Glutamatergic neuron (in vitro differentiated cells): ENCODE results near the gene TRIM60. TPM values are rescaled to one million over a fixed set of nuclear protein-coding genes. Genes with fewer than 3 reads are reported as not detected.
A peak's percentile ranks its signal among the peaks of the same experiment; 100 is the strongest.

Experiments
- DNase-seq: peaks from one replicate; pipeline ENCODE4 v3.0.0; 2022
- H3K27ac Mint-ChIP-seq: one replicate; pipeline ENCODE4 v1.8.0; 2020; ENCODE audit warnings: mild to moderate bottlenecking, mixed read lengths, inconsistent platforms; ENCODE audit not compliant: unreplicated experiment
- H3K27me3 Mint-ChIP-seq: one replicate; pipeline ENCODE4 v1.8.0; 2020; ENCODE audit warnings: mild to moderate bottlenecking, moderate library complexity, mixed read lengths, inconsistent platforms; ENCODE audit not compliant: unreplicated experiment
- H3K36me3 Mint-ChIP-seq: one replicate; pipeline ENCODE4 v1.8.0; 2020; ENCODE audit warnings: mild to moderate bottlenecking, mixed read lengths, inconsistent platforms; ENCODE audit not compliant: unreplicated experiment
- H3K4me1 Mint-ChIP-seq: one replicate; pipeline ENCODE4 v1.8.0; 2020; ENCODE audit warnings: mild to moderate bottlenecking, low read depth, mixed read lengths, inconsistent platforms; ENCODE audit not compliant: unreplicated experiment
- H3K4me3 Mint-ChIP-seq: one replicate; pipeline ENCODE4 v1.8.0; 2020; ENCODE audit warnings: mild to moderate bottlenecking, mixed read lengths, inconsistent platforms; ENCODE audit not compliant: unreplicated experiment
- H3K9me3 Mint-ChIP-seq: one replicate; pipeline ENCODE4 v1.8.0; 2020; ENCODE audit warnings: mild to moderate bottlenecking, moderate library complexity, mixed read lengths, inconsistent platforms; ENCODE audit not compliant: unreplicated experiment
- CTCF ChIP-seq: fragments of 200-600 bp; sonication (generic); IDR thresholded peaks from one replicate; pipeline ENCODE4 v1.5.0; 2021; ENCODE audit not compliant: partially characterized antibody, unreplicated experiment
- total RNA-seq: library from RNA; stranded (reverse); fragmentation: NEBNext Ultra II Directional; extraction: Animal tissue kit (Norgen Biotek cat#: 25700); gene quantifications from one replicate; pipeline ENCODE4 v1.2.1, GENCODE V29; 2021; ENCODE audit not compliant: unreplicated experiment

TRIM60 gene
- total RNA-seq, 1 donor from 2014 or later = not detected

GRCh38 chr4:165005352-165005925 lies 26.4 kb upstream of the TRIM60 start:
- H3K4me1 Mint-ChIP-seq = peaks cover 16% of the 10 kb centered on the region
- H3K4me3 Mint-ChIP-seq = no peak overlapping the region
- no peak for DNase-seq
- H3K27ac Mint-ChIP-seq = no peak overlapping the region
- no peaks in the 10 kb centered on the region for H3K36me3 Mint-ChIP-seq
- peaks cover 2% of the 10 kb centered on the region for H3K9me3 Mint-ChIP-seq
- TF ChIP-seq CTCF = no peak
- peaks cover 3% of the 10 kb centered on the region for H3K27me3 Mint-ChIP-seq

- peaks cover 24% of the 10 kb centered on the region for H3K4me1 Mint-ChIP-seq
- H3K9me3 Mint-ChIP-seq = peaks cover 6% of the 10 kb centered on the region
- no peak for DNase-seq
- no peak for TF ChIP-seq CTCF
- H3K27ac Mint-ChIP-seq = no peak overlapping the region
- H3K27me3 Mint-ChIP-seq = peaks cover 6% of the 10 kb centered on the region
- no peak overlapping the region for H3K4me3 Mint-ChIP-seq
- H3K36me3 Mint-ChIP-seq = no peaks in the 10 kb centered on the region
These were observed 25.3 kb upstream of the TRIM60 start for GRCh38 chr4:165006456-165006855.

- Mint-ChIP-seq H3K27me3 (peaks cover 7% of the 10 kb centered on the region), H3K9me3 (peaks cover 7% of the 10 kb centered on the region), H3K36me3 (no peaks in the 10 kb centered on the region), H3K4me3 (no peak overlapping the region), H3K27ac (peak overlapping the region; percentile 72), H3K4me1 (peaks cover 23% of the 10 kb centered on the region)
- TF ChIP-seq CTCF = no peak
- no peak for DNase-seq
These were observed 24.9 kb upstream of the TRIM60 start for GRCh38 chr4:165006886-165007285.

- Mint-ChIP-seq H3K36me3 (no peaks in the 10 kb centered on the region), H3K27ac (no peak overlapping the region)
- no peak for DNase-seq
These were observed 22.1 kb upstream of the TRIM60 start for GRCh38 chr4:165009493-165010227.

More at GRCh38 chr4:165009493-165010227, 22.1 kb upstream of the TRIM60 start:
- Mint-ChIP-seq H3K4me3 (no peak overlapping the region), H3K9me3 (peaks cover 7% of the 10 kb centered on the region), H3K4me1 (peaks cover 18% of the 10 kb centered on the region), H3K27me3 (peaks cover 7% of the 10 kb centered on the region)
- no peak for TF ChIP-seq CTCF
